Muscle layer of duodenum (tissue), 2 donors: Measurements from ENCODE around the gene MALAT1.

Experiments
- H3K27ac ChIP-seq: one replicate; pipeline ENCODE4 v1.7.0; 2013; ENCODE audit warnings: mild to moderate bottlenecking, low read length
- H3K27me3 ChIP-seq: one replicate; pipeline ENCODE4 v1.7.0; 2013; ENCODE audit warnings: low read depth, mild to moderate bottlenecking, control low read depth, low read length
- H3K36me3 ChIP-seq, 2 donors: one replicate each; pipeline ENCODE4 v1.7.0; 2013; ENCODE audit warnings: low read length in 2 of 2, control low read depth in 1 of 2, mild to moderate bottlenecking in 1 of 2; ENCODE audit not compliant: insufficient read depth in 2 of 2, control insufficient read depth in 1 of 2
- H3K4me1 ChIP-seq, 2 donors: one replicate each; pipeline ENCODE4 v1.7.0; 2013; ENCODE audit warnings: low read length in 2 of 2, mild to moderate bottlenecking in 2 of 2, control low read depth in 1 of 2, moderate library complexity in 1 of 2; ENCODE audit not compliant: insufficient read depth in 2 of 2, control insufficient read depth in 1 of 2
- H3K4me3 ChIP-seq, 2 donors: one replicate each; pipeline ENCODE4 v1.7.0; 2013; ENCODE audit warnings: low read length in 2 of 2, low read depth in 1 of 2, mild to moderate bottlenecking in 1 of 2
- H3K9me3 ChIP-seq, 2 donors: one replicate each; pipeline ENCODE4 v1.7.0; 2013; ENCODE audit warnings: low read length in 2 of 2, control low read depth in 1 of 2, mild to moderate bottlenecking in 1 of 2; ENCODE audit not compliant: control insufficient read depth in 1 of 2
- donor health status: healthy.

MALAT1 gene

DNA sequence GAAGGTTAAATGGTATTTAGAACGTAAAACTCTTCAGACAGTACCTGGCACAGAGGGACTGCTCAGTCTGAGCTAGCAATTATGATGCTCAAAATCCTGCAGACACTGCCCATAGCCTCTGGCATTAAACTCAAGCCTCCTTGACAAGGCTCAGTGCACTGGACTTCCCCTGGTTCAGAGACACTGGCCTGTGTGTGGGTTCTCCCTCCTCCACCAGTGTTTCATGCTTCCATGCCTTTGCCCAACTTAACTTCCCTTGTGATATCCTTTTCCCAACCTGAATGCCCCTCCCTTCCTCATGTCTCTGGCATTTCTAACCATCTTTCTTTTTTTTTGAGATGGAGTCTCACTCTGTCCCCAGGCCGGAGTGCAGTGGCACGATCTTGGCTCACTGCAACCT lies 50.3 kb downstream of the MALAT1 start:
- Histone ChIP-seq H3K4me1 (peaks cover 0 to 7% of the 10 kb centered on the region in 2 donors), H3K4me3 (no peak overlapping the region), H3K9me3 (no peaks in the 10 kb centered on the region), H3K27ac (no peak overlapping the region), H3K36me3 (peaks cover 8 to 16% of the 10 kb centered on the region in 2 donors), H3K27me3 (no peaks in the 10 kb centered on the region)

DNA sequence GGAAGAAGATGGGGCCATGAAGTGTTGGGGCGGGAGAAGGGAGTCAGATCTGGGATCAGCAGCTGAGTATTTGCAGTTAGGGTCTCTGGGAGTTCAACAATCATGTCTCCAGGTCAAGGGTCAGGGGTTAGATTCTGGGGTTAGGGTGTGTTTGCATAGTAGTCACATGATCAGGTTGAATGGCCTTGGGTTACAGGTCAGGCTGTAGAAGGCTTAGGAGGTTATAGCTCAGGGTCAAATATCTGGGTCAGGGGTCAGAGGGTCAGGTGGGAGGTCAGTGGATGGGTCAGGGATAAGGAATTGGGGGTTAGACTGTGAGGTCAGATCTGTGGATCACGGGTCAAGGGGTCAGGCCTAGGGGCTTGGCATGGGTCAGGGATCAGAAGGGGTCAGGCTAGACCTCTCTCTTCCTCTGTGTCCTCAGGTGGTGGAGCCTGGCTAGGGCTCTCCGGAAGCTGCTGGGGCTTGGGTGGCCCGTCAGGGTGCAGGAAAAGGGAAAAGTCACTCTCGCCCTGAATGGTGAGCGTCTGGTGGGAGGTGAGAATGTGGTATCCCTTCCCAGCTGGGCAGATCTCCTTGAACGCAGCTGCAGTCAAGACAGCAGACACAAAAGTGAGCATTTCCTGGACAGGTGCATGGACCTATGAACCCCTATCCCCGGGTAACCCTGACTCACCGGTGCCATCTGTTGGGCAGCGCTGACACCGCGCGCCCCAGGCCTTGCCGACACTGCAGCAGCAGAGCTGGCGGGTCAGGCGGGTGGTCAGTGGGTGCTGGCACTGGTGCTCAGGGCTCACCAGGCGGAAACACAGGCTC lies 52.9 kb downstream of the MALAT1 start:
- Histone ChIP-seq H3K4me3 (peak overlapping the region in 1 of 2 donors; percentile 7), H3K27me3 (no peaks in the 10 kb centered on the region), H3K4me1 (peaks cover 0 to 31% of the 10 kb centered on the region in 2 donors), H3K36me3 (peaks cover 8 to 11% of the 10 kb centered on the region in 2 donors), H3K9me3 (no peaks in the 10 kb centered on the region), H3K27ac (peak overlapping the region; percentile 46)

DNA sequence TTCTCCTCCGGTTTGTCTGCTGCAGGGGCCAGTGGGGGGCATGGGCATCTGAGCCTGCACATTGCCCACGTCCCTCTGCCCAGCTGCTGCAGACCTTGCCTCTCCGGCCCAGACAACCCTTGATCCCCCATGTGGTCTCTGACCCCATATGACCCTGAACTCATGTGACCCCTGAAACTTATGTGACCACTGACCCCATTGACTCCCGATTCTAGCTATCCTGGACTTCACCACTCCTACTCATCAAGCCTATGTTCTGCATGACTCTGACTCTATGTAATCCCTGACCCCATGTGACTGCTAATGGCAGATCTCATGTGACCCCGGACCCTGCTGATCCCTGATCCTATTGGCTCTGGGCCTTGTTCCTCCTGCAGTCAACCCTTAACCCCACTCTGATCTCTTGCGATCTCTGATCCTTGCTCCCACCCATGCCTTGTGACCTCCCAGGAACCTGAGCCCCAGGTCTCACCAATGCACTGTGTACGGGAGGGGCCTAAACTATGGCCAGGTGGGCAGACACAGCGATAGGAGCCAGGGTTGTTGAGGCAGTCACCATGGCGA lies 53.6 kb downstream of the MALAT1 start:
- Histone ChIP-seq H3K36me3 (peaks cover 8 to 11% of the 10 kb centered on the region in 2 donors), H3K4me3 (no peak overlapping the region), H3K9me3 (no peaks in the 10 kb centered on the region), H3K4me1 (peaks cover 0 to 37% of the 10 kb centered on the region in 2 donors), H3K27ac (no peak overlapping the region), H3K27me3 (no peaks in the 10 kb centered on the region)

DNA sequence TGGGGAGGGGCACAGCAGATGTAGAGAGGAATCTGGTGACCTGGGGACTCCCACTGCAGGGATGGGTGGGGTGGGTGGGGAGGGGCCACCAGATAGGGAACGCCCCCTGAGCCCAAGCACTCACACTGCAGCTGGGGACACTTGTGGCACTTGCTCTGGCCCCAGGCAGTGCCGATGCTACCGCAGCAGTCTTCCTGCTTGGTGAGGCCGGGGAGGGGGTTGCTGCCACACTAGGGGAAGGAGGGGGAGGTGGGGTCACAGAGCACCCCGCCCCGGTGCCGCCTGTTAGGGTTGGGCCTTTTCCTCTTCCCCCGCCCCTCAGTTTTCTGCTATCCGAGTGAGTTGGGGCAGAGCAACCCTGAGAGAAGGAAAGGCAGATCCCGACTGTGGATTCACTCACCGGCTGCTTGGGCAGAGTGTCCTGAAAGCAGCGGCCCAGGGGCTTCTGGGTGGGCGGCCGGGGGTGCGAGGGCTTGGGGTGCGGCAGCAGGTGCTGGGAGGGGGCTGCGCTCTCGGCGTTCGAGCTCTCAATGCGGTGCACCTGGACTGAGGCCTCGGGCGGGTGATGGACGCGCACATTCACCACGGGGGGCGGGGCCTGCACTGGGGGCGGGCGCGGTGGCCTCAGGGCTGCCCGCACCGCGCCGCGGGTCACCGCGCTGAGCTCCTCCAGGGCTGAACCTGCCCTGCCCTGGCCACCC lies 54.6 kb downstream of the MALAT1 start:
- Histone ChIP-seq H3K27me3 (no peaks in the 10 kb centered on the region), H3K4me1 (peaks cover 0 to 37% of the 10 kb centered on the region in 2 donors), H3K9me3 (no peaks in the 10 kb centered on the region), H3K27ac (no peak overlapping the region), H3K36me3 (peaks cover 8 to 11% of the 10 kb centered on the region in 2 donors), H3K4me3 (no peak overlapping the region)

DNA sequence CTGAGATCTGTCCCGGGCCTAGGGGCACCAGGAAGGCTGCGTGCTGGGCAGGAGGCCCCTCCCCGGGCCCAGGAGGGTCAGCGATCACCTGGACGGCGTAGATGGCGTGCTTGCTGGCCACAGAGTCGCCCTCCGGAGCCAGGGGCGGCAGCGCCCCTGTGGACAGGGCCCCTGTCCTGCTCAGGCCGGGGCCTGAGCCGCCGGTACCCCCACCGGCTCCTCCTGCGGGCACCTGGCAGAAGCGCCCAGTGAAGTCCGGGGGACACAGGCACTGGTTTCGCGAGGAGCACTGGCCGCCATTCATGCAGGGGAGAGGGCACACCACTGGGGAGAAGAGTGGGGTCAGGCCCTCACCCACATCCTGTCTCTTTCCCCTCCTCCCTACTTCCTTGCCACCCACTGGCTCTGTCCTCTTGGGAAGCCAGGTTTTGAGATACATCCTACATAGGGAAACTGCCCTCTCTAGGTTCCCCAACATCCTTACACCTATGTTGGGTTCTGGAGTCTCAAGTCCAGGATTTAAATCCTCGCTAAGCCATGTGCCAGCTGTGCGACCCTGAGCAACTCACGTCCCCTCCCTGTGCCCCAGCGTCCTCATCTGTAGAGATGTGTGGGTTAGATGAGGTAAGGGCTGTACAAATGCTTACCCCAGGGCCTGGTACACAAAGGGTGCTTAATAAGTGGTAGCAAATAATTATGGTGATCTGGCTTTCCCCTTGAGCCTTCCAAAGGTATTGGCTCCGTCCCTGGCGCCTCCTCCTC lies 55.4 kb downstream of the MALAT1 start:
- H3K27ac ChIP-seq, result no peak overlapping the region
- peaks cover under 1 to 44% of the 10 kb centered on the region in 2 donors for H3K4me1 ChIP-seq
- H3K27me3 ChIP-seq, result no peaks in the 10 kb centered on the region
- peaks cover 0 to 11% of the 10 kb centered on the region in 2 donors for H3K36me3 ChIP-seq
- no peaks in the 10 kb centered on the region for H3K9me3 ChIP-seq
- no peak overlapping the region for H3K4me3 ChIP-seq

DNA sequence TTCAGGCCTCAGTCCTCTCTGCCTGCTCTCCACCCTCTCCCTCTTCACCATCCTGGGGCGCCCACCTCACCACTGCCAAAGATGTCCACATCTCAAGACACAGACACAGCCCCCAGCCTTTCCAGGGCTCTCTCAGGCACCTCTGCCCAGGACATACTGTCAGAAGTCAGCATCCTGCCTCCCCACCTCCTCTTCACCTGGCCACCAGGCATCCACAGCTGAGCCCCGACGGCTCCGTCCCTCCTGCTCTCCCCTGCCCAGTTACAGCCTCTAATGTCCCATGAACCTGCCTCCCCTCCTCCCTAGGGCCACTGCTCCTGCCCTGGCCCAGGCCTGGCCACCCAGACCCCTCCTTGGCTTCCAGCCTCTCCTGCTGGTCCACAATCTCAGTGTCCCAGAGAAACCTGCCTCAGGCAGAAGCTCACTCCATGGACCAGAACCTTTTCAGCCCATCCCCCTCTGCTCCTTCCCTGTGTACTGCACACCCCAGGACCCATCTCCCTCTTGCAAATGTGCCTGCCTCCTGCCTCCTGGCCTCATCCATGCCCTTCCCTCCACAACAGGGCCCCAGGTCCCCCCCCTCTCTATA lies 56.1 kb downstream of the MALAT1 start:
- Histone ChIP-seq H3K27ac (no peak overlapping the region), H3K36me3 (peaks cover 0 to 11% of the 10 kb centered on the region in 2 donors), H3K4me1 (peaks cover 6 to 51% of the 10 kb centered on the region in 2 donors), H3K9me3 (no peaks in the 10 kb centered on the region), H3K4me3 (no peak overlapping the region), H3K27me3 (no peaks in the 10 kb centered on the region)

DNA sequence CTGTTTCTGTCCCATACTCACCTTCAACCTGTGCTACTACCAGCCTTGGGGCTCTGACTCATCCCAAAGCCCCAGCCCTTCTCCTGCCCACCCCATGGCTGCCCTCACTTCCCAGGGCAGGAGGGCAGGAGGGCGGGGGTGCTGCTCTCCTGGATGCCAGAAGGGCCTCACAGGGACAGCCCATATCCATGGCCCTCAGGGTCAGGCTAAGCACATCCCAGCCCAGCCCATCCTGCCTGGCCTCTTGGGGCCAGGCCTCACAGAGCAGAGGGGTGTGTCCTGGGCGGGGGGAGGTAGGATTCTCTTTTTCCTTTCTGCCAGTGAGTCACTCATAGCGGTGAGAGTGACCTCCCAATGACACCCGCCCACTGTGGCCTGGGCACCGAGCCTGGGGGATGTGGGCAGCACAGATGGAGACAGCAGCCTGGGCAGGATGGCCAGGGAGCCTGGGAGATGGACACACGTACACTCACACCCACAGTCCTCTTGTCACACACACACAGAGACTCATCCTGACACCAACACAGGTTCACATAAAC lies 56.9 kb downstream of the MALAT1 start:
- Histone ChIP-seq H3K36me3 (peaks cover 0 to 11% of the 10 kb centered on the region in 2 donors), H3K9me3 (no peaks in the 10 kb centered on the region), H3K27ac (no peak overlapping the region), H3K4me3 (no peak overlapping the region), H3K27me3 (no peaks in the 10 kb centered on the region), H3K4me1 (peaks cover 14 to 60% of the 10 kb centered on the region in 2 donors)
